Eye (tissue), 1 donor: ENCODE data around the gene CDK13.
A peak's percentile ranks its signal among the peaks of the same experiment; 100 is the strongest.
"Not testable (repeated sequence)": the region's sequence is repeated elsewhere in the genome, so short reads cannot be mapped to it uniquely, and the experiment has no call there.

Experiments used
- DNase-seq: peaks from one replicate; pipeline ENCODE4 v3.0.0-alpha.2; 2015

CDK13 gene

GRCh38 chr7:39949971-39950472 is at the start of gene CDK13:
Gene CDK13, plus strand, starts transcription at chr7:39950256. Its CDS starts 386 bp downstream, at chr7:39950642.
- peak; percentile 89 for DNase-seq

DNA sequence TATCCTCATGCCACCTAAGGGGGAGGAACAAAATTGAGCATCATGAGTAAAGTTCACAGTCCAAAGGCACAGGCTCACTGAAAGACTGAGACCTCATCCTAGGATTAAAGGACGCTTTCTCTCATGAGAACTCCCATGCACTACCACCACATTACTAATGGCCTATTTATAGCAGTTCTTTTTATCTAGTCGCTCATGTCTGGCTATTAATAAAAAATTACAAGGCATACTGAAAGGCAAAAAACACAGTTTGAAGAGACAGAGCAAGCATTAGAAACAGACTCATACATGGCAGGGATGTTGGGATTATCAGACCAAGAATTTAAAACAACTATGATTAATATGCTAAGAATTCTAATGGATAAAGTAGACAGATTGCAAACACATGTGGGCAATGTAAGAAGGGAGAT is 46.0 kb upstream of the CDK13 start:
- DNase-seq, result no peak

GRCh38 chr7:39908141-39908540 is 41.9 kb upstream of the CDK13 start:
- no peak for DNase-seq

DNA sequence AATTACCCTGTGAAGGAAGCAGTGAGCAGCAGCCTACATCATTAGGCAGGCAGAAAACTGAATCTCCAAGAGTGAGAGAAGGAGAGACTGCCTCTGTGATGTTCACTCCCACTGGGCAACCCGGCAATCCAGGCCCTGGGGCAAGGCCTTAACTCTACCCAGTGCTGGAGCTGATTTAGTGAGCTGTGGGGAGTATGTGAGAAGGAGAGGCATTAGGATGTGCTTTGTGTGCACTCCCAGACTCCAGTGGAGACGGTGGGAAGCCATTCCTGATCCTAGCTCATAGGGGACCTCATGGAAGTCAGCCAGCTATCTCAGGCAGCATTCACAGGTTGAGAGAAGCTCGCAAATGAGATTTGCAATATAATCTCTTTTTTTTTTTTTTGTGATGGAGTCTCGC is 41.1 kb upstream of the CDK13 start:
- DNase-seq, result no peak

- no peak for DNase-seq
These were observed 40.5 kb upstream of the CDK13 start for GRCh38 chr7:39909526-39909925.

DNA sequence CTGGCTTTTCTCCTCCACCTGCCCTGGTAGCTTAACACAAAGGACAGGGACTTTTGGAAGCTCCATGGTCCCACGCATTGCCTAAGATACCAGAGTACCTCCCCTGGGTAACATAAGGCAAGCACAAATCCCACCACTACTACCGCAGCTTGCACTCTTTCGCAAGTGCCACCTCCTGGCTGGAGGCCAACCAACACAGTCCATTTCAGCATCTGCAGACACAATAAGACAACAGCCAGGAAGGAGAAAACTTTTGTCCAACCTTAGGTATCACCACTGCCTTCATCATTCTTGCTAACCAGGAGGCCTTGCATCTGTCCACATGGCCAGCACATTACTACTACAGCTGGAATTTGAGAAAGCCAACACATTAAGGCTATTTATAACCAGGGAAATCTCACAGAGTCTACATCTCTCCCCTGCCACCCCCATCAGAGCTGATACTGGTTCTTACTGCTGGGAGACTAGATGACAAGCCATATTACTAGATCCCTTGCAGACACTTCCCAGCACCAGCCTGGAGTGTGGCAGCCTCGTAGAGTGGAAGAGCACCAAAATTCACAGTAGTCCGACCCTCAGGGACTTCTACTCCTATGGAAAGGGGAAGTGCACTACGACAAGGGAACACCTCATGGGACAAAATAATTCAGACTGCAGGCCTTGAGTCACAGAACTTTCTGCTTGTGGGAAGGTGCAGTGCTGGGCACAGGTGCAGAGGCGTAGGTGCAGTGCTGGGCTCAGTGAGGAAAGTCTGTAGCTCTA is 39.8 kb upstream of the CDK13 start:
- DNase-seq, result no peak

- DNase-seq, result no peak
These were observed 38.9 kb upstream of the CDK13 start for GRCh38 chr7:39911167-39911566.

- DNase-seq, result not testable (repeated sequence)
These were observed 34.2 kb upstream of the CDK13 start for GRCh38 chr7:39915847-39916246.

- no peak for DNase-seq
These were observed 30.4 kb upstream of the CDK13 start for GRCh38 chr7:39919646-39920045.

GRCh38 chr7:39921506-39922175 is 28.4 kb upstream of the CDK13 start:
- peak; percentile 14 for DNase-seq

GRCh38 chr7:39922580-39922979 is 27.5 kb upstream of the CDK13 start:
- no peak for DNase-seq

- DNase-seq, result no peak
These were observed 27.0 kb upstream of the CDK13 start for GRCh38 chr7:39923091-39923490.

- DNase-seq, result no peak
These were observed 25.9 kb upstream of the CDK13 start for GRCh38 chr7:39924122-39924521.

DNA sequence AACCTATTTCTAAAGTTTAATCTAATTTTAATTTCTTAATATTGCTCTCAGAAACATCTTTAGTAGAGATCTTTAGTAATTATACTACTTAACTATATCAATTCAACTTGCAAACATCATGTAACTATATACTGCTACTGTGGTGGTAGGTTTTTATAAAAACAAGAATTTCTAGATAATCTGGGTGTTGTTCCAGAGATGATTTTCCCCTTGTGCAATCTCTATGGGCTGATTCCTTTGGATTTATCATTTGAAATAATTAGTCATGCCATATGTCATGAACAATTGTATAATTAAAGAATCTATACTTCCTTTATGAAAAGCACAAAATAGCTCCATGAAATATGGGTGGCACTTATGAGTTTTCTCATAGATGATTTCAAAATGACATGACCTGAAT is 23.9 kb upstream of the CDK13 start:
- no peak for DNase-seq

DNA sequence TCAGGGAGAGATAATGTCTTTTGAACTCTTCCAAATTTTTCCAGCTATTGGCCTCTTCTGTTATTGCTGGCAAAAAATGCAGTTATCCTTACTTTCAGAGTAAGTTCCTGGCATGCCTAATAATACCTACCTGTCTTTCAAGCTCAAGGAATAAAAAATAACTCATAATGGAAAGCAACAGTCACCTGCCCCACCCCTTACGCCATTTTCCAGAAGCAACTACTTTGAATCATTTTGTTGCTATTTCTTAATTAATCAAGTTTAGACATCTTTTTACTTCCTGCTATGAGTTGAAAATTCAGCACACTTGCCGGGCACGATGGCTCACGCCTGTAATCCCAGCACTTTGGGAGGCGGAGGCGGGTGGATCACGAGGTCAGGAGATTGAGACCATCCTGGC is 23.0 kb upstream of the CDK13 start:
- no peak for DNase-seq

DNA sequence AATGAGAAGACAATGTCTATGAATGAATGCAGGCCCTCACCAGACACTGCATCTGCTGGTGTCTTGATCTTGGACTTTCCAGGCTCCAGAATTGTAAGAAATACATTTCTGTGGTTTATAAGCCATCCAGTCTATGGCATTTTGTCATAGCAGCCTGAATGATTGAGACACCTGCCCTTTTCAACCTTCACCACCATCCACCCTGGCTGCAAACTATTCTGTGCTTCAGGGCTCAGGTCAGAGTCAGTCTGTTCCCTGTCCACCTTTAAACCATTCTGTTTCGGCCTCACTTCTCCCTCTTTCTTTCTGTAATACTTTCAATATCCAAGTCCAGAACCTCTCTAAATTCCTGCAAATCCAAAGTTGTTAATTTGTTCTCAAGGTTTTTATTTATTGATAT is 15.9 kb upstream of the CDK13 start:
- DNase-seq, result no peak

- DNase-seq, result no peak
These were observed 13.3 kb upstream of the CDK13 start for GRCh38 chr7:39936761-39937160.

DNA sequence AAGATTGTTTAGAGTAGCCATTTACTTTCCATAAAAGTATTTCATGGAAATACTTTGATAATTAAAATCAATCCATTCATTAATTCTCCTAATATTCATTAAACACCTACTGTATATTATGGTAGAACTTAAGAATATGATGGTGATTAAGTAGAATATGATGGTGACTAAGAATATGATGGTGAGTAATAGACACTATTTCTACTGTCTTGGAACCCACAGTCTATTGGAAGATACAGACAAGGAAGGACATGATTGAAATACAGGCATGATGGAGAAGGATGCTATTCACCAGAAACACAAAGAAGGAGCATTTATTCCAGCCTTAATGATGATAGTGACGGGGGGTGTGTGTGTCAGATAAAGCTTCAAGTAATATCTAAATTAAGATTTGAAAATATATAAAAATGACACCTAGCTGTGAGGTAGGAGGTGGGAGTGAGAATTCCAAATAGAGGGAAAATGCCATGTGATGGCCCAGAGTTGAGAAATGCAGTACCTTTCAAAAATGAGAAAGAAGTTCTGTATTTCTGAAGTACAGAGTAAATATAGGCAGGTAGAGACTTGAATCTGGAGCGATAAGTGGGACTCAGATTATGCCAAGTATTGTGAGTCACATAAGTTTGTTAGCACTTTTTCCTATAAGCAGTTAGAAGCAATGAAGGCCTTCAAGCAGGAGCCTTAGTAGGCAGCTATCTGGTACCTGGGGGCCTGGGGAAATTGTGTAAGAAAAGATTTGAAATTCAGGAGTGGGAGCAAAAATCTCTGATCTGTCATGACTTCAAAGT is 12.5 kb upstream of the CDK13 start:
- no peak for DNase-seq

DNA sequence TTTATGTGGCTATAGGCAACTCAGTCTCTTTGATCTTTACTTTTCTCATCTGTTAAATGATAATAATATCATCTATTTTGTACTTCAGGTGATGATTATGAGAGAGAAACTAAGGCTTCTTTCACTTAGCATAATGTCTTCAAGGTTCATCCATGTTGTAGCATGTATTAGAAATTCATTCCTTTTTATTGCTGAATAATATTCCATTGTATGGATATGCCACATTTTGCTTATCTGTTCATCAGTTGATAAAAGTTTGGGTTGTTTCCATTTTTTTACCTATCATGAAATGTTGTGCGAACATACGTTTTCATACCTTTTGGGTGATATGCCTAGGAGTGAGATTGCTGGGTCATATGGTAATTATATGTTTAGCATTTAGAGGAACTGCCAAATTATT is 7.2 kb upstream of the CDK13 start:
- no peak for DNase-seq

GRCh38 chr7:39946693-39947092 is 3.4 kb upstream of the CDK13 start:
- no peak for DNase-seq

DNA sequence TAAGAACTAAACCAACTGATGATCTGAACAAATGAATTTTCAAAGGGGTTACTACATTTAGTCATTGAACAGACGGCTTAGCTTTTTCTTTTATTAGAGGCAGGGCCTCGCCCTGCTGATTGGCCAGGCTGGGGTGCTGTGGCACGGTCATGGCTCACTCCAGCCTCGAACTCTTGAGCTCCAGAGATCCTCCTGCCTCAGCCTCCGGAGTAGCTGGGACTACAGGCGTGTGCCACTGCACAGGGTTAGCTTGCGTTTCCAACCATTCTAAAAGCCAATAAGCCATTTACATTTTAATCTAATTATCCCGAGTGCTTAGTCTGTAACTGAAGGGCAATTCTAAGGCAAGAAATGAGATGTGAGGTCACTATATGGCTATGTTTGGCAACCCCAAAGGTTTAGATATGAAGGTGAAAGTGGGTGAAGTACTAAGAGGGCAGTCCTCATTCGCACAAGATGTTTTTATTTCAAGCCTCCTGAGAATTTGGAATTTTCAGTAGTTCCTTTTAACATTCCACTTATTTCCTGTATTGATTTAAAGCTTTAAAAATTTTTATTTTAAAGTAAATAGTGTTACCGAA is 1.6 kb upstream of the CDK13 start:
- no peak for DNase-seq

GRCh38 chr7:39948956-39949928 is 814 bp upstream of the CDK13 start:
- DNase-seq, result peak; percentile 100
